Loucy (cell line): ENCODE measurements around the gene UBE2D2.

Source experiments
- EZH2phosphoT487 ChIP-seq: fragments of 200-600 bp; IDR thresholded peaks from 2 replicates; pipeline ENCODE4 v1.6.1; 2018; ENCODE audit warnings: antibody characterized with exemption, mild to moderate bottlenecking, moderate library complexity, borderline replicate concordance
- TF ChIP-seq, protein P1 (sequence below): fragments of 200-600 bp; sonication (generic); conservative IDR thresholded peaks from 2 replicates; pipeline ENCODE4 v1.5.1; 2014; ENCODE audit warnings: mild to moderate bottlenecking, antibody characterized with exemption, low read length

- TF ChIP-seq, protein P1, sequence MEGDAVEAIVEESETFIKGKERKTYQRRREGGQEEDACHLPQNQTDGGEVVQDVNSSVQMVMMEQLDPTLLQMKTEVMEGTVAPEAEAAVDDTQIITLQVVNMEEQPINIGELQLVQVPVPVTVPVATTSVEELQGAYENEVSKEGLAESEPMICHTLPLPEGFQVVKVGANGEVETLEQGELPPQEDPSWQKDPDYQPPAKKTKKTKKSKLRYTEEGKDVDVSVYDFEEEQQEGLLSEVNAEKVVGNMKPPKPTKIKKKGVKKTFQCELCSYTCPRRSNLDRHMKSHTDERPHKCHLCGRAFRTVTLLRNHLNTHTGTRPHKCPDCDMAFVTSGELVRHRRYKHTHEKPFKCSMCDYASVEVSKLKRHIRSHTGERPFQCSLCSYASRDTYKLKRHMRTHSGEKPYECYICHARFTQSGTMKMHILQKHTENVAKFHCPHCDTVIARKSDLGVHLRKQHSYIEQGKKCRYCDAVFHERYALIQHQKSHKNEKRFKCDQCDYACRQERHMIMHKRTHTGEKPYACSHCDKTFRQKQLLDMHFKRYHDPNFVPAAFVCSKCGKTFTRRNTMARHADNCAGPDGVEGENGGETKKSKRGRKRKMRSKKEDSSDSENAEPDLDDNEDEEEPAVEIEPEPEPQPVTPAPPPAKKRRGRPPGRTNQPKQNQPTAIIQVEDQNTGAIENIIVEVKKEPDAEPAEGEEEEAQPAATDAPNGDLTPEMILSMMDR = no peak
- no peak for TF ChIP-seq EZH2phosphoT487
These were observed 106.6 kb downstream of the UBE2D2 start for GRCh38 chr5:139667730-139668063.
